T-helper 17 cell (primary cell): ENCODE measurements around the gene LHB. TPM values are rescaled to one million over a fixed set of nuclear protein-coding genes. Genes with fewer than 3 reads are reported as not detected.

Experiments used
- ATAC-seq: fragments of 150-1000 bp; cut with Tn5 transposase; 2 replicates; pipeline ENCODE4 v1.10.0; 2021; ENCODE audit warnings: mild to moderate bottlenecking, moderate library complexity
- DNase-seq, 3 donors: peaks; one replicate each; pipeline versions ENCODE4 v3.0.0 to v3.0.0-alpha.2; 2020 to 2021
- H3K9me3 ChIP-seq: one replicate; pipeline ENCODE4 v1.7.0; 2013; ENCODE audit warnings: low read length, mild to moderate bottlenecking; ENCODE audit not compliant: control insufficient read depth, poor library complexity, severe bottlenecking
- H3K27ac Mint-ChIP-seq: one replicate; pipeline ENCODE4 v1.8.0; 2022; ENCODE audit warnings: mild to moderate bottlenecking, moderate library complexity, mixed read lengths
- H3K27me3 Mint-ChIP-seq: one replicate; pipeline ENCODE4 v1.8.0; 2022; ENCODE audit warnings: mixed read lengths
- H3K36me3 Mint-ChIP-seq: one replicate; pipeline ENCODE4 v1.8.0; 2022; ENCODE audit warnings: low read depth, mixed read lengths
- H3K4me1 Mint-ChIP-seq: one replicate; pipeline ENCODE4 v1.8.0; 2022; ENCODE audit warnings: mild to moderate bottlenecking, mixed read lengths
- H3K4me3 Mint-ChIP-seq: one replicate; pipeline ENCODE4 v1.8.0; 2022; ENCODE audit warnings: mild to moderate bottlenecking, moderate library complexity, mixed read lengths
- total RNA-seq, 4 donors: library from RNA in 2 of 4; stranded (reverse) in 2 of 4; gene quantifications; one replicate each; pipeline ENCODE4 v1.2.3 and lab custom pipeline; 2022 to 2026

LHB gene
- total RNA-seq, 2 donors from 2014 or later: not detected

DNA sequence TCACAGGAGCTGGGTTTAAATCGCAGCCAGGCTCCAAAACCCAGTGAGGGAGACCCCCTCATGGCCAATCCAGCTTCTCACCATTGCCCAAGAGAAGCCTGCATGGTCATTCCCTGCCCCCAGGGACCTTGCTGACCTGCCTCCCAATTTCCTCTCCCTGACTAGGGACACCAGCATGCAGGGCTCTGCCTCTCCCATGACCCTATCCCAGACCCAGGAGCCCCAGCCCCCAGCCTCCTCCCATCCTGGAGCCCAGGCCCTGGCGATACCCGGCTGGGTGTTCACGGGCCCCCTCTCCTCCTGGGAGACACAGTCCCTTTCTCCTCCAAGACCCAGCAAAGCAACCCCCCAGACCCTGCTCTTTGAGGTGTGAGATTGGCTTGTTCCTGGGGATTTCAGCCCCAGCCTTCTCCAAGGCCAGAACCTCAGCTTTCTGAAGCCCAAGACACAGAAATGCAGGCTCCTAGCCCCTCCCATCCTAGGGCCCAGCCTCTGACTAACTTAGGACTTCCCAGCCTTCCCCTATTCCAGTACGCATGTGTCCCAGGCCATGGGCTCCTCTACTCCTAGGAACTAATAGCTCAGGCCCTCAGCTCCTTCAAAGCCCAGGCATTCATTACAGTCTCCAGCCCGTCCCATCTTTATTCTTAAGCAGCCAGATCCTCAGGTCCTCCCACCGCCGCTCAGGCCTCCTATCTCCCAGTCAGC, 24.9 kb downstream of the LHB start:
- ATAC-seq (no peak), DNase-seq (no peak)
- H3K9me3 ChIP-seq: no peaks in the 10 kb centered on the region
- Mint-ChIP-seq H3K27ac (peak overlapping the region; percentile 96), H3K4me1 (peaks cover 42% of the 10 kb centered on the region), H3K27me3 (no peaks in the 10 kb centered on the region), H3K4me3 (peak overlapping the region; percentile 98), H3K36me3 (peaks cover 4% of the 10 kb centered on the region)

DNA sequence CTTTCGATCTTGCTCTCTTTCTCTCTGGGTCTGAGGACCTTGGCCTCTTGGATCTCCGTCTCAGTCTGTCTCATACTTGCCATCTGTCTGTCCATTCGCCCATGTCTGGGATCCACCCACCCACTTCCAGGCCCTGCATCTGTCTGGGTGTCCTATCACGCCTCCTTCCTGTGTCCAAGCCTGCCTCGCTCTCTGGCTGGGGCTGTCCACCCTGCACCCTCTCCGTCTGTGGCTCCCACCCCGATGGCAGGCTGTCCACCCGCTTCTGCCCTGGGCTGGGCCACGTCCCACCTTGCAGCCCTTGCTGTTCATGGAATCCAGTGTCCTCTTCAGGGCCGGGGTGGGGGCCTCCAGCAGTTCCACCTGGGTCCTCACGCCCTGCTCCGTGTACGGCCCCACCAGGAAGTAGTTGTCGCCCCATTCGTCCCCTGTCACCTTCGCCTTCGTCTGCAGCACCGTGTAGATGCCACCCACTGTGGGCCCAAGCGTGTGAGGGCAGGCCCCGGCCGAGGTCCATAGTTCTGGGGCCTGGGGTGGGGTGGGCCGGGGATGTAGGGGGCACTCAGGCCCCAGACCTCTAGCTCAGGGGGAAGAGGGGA, 25.8 kb downstream of the LHB start:
- Mint-ChIP-seq H3K27ac (peak overlapping the region; percentile 29), H3K27me3 (no peaks in the 10 kb centered on the region), H3K4me3 (peak overlapping the region; percentile 12), H3K4me1 (peaks cover 41% of the 10 kb centered on the region), H3K36me3 (peaks cover 4% of the 10 kb centered on the region)
- no peak for ATAC-seq
- no peak for DNase-seq
- H3K9me3 ChIP-seq: no peaks in the 10 kb centered on the region

DNA sequence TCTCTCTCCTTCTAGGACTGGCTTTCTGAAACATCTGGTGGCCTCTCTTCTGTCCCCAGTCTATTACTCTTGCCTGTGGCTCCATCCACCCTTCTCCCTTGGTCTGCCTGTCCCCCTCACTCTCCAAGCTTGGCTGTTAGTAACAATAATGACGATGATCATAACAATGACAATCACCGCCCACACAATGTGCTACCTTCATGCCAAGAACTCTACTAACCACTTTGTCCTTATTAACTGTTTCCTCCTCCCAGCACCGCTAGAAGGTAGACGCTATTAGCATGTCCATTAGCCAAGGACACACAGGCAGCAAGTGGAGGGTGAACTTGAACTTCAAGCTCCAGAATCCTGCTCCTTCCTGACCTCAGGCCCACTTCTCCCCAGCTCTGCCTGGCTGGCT, 26.5 kb downstream of the LHB start:
- Mint-ChIP-seq H3K27ac (peak overlapping the region; percentile 19), H3K4me1 (peaks cover 41% of the 10 kb centered on the region), H3K27me3 (no peaks in the 10 kb centered on the region), H3K4me3 (peak overlapping the region; percentile 66), H3K36me3 (peaks cover 4% of the 10 kb centered on the region)
- DNase-seq (no peak), ATAC-seq (no peak)
- no peaks in the 10 kb centered on the region for H3K9me3 ChIP-seq

DNA sequence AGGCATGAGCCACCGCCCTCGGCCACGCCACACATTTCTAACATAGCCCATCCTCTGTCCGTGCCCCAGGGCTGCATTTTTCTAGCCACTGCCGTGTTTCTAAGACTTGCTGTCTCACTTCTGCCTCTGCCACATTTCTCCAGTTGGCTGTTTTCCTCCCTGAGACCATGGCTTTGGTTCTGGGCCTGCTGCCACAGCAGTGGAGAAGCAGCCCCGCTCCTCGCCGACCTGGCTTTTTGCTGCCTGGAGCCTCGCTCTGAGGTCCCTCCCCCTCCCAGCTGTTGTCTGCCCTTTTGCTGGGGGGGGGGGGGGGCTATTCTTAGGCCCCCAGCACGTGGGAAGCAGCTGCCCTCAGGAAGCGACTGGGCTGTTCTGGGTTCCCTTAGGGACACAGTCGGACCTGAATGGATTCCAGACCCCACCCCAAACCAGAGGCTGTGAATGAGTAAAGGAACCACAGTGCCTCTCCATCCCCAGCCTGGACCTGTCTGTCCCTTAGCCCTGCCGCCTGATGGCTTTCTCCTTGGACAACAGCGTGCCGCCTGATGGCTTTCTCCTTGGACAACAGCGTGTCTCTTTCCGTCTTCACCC, 27.1 kb downstream of the LHB start:
- DNase-seq (no peak), ATAC-seq (no peak)
- H3K27me3 Mint-ChIP-seq: no peaks in the 10 kb centered on the region
- H3K4me3 Mint-ChIP-seq: peak overlapping the region; percentile 66
- no peaks in the 10 kb centered on the region for H3K9me3 ChIP-seq
- H3K4me1 Mint-ChIP-seq: peaks cover 36% of the 10 kb centered on the region
- H3K27ac Mint-ChIP-seq: peak overlapping the region; percentile 19
- H3K36me3 Mint-ChIP-seq: peaks cover 4% of the 10 kb centered on the region

DNA sequence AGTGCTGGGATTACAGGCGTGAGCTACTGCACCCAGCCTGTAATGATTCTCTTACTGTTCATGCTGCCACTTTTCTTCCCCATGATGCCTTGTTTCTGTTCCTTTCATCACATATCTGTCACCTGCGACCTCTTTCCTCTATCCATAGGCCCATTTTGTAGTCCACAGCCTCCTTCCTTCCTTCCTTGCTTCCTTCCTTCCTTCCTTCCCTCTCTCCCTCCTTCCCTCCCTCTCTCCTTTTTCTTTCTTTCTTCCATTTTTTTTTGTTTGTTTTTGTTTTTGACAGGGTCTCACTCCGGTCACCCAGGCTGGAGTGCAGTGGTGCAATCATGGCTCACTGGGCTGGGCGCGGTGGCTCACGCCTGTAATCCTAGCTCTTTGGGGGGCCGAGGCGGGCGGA, 28.0 kb downstream of the LHB start:
- no peaks in the 10 kb centered on the region for H3K9me3 ChIP-seq
- H3K4me3 Mint-ChIP-seq: no peak overlapping the region
- DNase-seq: no peak
- H3K27ac Mint-ChIP-seq: no peak overlapping the region
- no peak for ATAC-seq
- H3K27me3 Mint-ChIP-seq: no peaks in the 10 kb centered on the region
- H3K36me3 Mint-ChIP-seq: peaks cover 4% of the 10 kb centered on the region
- peaks cover 32% of the 10 kb centered on the region for H3K4me1 Mint-ChIP-seq

DNA sequence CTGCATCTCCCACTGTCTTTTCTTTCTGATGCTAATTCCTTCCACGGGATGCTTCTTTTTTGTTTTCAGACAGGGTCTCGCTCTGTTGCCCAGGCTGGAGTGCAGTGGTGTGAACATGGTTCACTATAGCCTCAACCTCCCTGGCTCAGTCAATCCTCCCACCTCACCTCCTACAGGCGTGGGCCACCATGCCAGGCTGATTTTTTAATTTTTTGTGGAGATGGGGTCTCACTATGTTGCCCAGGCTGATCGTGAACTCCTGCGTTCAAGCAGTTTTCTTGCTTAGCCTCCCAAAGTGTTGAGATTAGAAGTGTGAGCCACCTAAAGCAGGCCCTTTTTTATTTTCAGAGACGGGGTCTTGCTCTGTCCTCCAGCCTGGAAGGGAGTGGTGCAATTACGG, 28.6 kb downstream of the LHB start:
- H3K4me3 Mint-ChIP-seq: no peak overlapping the region
- peaks cover 29% of the 10 kb centered on the region for H3K4me1 Mint-ChIP-seq
- no peaks in the 10 kb centered on the region for H3K27me3 Mint-ChIP-seq
- H3K36me3 Mint-ChIP-seq: peaks cover 4% of the 10 kb centered on the region
- no peaks in the 10 kb centered on the region for H3K9me3 ChIP-seq
- DNase-seq: no peak
- no peak for ATAC-seq
- H3K27ac Mint-ChIP-seq: peak overlapping the region; percentile 69

DNA sequence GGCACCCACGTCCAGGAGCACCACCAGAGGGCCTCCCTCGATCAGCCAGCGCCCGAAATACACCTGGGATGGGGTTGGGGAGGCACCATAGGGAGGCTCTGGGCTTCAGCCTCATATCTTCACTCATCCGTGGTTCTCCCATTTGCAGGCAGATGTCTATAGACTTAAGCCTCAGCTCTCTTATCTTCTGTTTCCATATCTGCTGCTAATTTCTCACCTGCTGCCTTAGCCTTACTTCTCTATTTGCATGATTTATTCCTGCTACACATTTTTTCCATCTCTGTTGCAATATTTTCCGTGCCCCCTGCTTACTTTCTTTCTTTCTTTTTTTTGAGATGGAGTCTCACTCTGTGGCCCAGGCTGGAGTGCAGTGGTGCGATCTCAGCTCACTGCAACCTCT, 29.6 kb downstream of the LHB start:
- ATAC-seq: no peak
- Mint-ChIP-seq H3K36me3 (peaks cover 4% of the 10 kb centered on the region), H3K27ac (no peak overlapping the region)

DNA sequence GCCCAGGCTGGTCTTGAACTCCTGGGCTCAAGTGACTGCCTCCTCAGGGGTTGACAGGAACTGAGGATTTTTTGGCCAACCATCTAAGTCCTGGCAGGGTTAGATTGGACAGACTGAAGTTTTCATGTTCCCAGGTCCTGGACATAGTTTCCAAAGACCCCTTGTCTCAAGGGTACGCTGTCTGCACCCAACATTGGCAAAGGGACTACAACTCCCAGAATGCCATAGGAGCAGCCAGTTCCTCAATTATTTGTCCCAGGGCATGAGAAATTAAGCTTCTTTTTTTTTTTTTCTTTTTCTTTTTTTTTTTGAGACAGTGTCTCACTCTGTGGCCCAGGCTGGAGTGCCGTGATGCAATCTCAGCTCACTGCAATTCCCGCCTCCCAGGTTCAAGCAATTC, 30.7 kb downstream of the LHB start:
- peaks cover 6% of the 10 kb centered on the region for H3K36me3 Mint-ChIP-seq
- no peaks in the 10 kb centered on the region for H3K9me3 ChIP-seq
- no peaks in the 10 kb centered on the region for H3K27me3 Mint-ChIP-seq
- H3K4me1 Mint-ChIP-seq: peaks cover 19% of the 10 kb centered on the region
- no peak overlapping the region for H3K27ac Mint-ChIP-seq
- H3K4me3 Mint-ChIP-seq: no peak overlapping the region
- DNase-seq: no peak
- no peak for ATAC-seq

More for the DNA sequence above, 29.6 kb downstream of the LHB start:
- H3K9me3 ChIP-seq: no peaks in the 10 kb centered on the region
- no peak for DNase-seq
- Mint-ChIP-seq H3K4me3 (no peak overlapping the region), H3K27me3 (no peaks in the 10 kb centered on the region), H3K4me1 (peaks cover 24% of the 10 kb centered on the region)

DNA sequence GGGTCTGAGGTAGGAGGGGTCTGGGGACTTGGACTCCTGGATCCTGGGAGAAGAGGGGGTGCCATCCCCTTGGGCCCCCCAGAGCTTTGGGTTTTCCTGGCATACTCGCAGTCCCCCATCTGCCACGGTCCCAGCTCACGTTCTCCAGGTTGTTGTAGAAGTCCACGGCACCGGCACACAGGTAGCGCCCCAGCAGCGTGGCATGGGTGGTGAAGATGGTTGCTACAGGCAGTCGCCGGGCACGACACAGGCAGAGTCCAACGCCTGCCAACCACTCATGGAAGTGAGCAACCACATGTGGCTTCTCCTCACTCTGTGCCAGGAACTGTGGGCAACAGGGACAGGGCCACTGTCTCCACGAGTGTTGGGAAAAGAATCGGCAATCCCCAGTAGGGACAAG, 31.2 kb downstream of the LHB start:
- Mint-ChIP-seq H3K27me3 (no peaks in the 10 kb centered on the region), H3K36me3 (peaks cover 6% of the 10 kb centered on the region), H3K4me1 (peaks cover 14% of the 10 kb centered on the region), H3K27ac (no peak overlapping the region), H3K4me3 (no peak overlapping the region)
- DNase-seq: no peak
- no peaks in the 10 kb centered on the region for H3K9me3 ChIP-seq
- ATAC-seq: no peak

DNA sequence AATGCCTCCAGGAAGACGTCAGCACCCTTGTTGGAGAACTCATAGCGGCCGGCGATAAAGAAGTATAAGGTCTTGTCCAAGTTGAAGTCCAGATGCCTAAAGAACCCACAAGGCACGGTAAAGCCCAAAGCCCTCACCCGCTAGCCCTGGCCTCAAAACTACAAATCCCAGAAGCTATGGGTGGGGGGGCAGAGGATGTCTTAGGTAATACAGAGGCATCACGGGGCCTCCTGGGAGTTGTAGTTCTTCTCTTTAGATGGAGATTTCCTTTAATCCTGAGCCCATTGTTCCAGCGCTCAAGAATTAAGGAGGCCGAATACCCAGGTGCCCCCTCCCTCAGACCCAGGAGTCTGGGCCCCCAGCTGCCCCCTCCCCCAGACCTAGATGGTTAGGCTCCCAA, 34.6 kb downstream of the LHB start:
- Mint-ChIP-seq H3K4me3 (no peak overlapping the region), H3K4me1 (peaks cover 2% of the 10 kb centered on the region), H3K36me3 (peaks cover 4% of the 10 kb centered on the region), H3K27ac (no peak overlapping the region), H3K27me3 (no peaks in the 10 kb centered on the region)
- ATAC-seq: no peak
- H3K9me3 ChIP-seq: no peaks in the 10 kb centered on the region
- no peak for DNase-seq

DNA sequence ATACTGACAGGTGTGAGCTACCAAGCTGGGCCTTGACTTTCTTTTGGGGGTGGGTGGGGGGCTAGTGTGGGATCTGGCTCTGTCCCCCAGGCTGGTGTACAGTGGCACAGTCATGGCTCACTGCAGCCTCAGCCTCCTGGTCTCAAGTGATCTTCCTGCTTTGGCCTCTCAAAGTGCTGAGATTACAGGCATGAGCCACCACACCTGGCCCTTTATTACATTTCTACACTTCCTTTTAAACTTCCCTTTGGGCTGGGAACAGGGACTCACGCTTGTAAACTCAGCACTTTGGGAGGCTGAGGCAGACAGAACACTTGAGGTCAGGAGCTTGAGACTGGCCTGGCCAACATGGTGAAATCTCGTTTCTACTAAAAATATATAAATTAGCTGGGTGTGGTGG, 39.8 kb downstream of the LHB start:
- H3K9me3 ChIP-seq: no peaks in the 10 kb centered on the region
- Mint-ChIP-seq H3K4me3 (no peak overlapping the region), H3K27ac (no peak overlapping the region), H3K4me1 (peaks cover 2% of the 10 kb centered on the region), H3K36me3 (peaks cover 3% of the 10 kb centered on the region), H3K27me3 (no peaks in the 10 kb centered on the region)
- ATAC-seq (no peak), DNase-seq (no peak)

DNA sequence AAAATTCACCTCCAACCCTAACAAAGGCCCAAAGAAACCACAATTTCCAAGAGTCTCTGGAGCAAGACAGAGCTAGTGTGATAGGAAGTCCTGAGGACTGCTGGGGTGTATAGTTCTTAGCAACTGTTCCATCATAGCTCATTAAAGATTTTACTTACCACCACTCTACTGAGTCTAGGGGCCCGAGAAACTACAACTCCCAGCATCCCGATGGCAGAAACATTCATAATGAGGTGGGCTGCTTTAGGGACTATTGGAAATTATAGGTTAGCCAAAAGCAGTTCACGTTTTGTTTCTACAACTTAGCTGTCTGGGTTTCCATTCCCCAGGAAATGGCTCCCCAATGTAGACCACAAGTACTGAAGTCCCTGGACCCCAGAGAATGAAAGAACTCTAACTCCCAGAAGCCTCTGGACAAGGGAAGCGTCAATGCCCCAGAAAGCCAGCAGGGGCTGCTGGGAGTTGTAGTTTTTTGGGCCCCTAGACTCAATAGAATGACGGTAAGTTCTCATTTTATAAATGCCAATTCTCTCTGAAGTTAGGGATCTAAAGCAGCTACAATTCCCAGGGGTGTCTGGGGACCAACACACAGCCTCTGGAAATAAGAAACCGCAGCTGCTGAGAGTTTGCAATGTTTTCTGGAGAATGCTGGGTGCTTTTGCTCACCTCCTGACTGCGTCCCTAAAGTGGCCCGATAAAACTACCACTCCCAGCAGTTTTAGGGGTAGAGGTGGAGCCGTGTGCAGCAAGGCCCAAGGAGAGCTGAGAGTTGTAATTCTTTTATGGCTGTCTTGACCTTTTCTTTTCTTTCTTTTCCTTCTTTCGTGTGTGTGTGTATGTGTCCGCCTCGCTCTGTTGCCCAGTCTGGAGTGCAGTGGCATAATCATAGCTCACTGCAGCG, 40.7 kb downstream of the LHB start:
- H3K9me3 ChIP-seq: no peaks in the 10 kb centered on the region
- DNase-seq (no peak), ATAC-seq (peak; percentile 87)
- Mint-ChIP-seq H3K4me3 (no peak overlapping the region), H3K4me1 (peaks cover 2% of the 10 kb centered on the region), H3K36me3 (peaks cover 2% of the 10 kb centered on the region), H3K27me3 (no peaks in the 10 kb centered on the region), H3K27ac (no peak overlapping the region)

DNA sequence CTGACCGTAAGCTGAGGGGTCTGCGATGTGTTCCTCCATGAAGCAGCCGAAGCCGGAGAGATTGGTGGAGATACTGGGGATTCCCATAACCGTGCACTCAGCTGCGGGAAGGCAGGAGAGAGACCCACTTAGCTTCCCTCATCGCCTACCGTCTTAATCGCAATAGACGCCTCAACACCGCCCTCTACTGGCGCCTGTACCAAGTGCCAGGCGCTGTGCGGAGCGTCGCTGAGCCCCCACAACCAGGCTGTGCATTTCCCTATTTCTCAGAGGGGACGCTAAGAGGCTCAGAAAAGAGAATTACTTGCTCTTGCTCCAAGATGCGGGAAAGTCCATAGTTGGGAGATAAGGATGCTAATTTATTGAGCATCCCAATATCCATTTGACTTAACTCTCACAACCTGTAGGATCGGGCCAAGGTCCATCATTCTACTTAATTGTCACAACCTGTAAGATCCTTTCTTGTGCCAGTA, 45.9 kb downstream of the LHB start:
- Mint-ChIP-seq H3K4me3 (no peak overlapping the region), H3K4me1 (peaks cover 15% of the 10 kb centered on the region), H3K36me3 (peaks cover 4% of the 10 kb centered on the region), H3K27ac (no peak overlapping the region), H3K27me3 (no peaks in the 10 kb centered on the region)
- ATAC-seq (peak; percentile 88), DNase-seq (peak; percentile 67 to 77 (median 70))
- H3K9me3 ChIP-seq: no peaks in the 10 kb centered on the region
